RWPE2 (cell line): ENCODE measurements around the gene MXRA7.

Experiments used
- ATAC-seq: fragments of 200-7000 bp; cut with Tn5 transposase; 3 replicates; pipeline ENCODE4 v1.9.1; 2021; ENCODE audit warnings: low read depth
- DNase-seq: peaks from one replicate; pipeline ENCODE4 v3.0.0-alpha.2; 2020; ENCODE audit warnings: low spot score
- H3K27ac ChIP-seq: fragments of 450-650 bp; 2 replicates; pipeline ENCODE4 v1.5.1; 2017; ENCODE audit warnings: mild to moderate bottlenecking; ENCODE audit not compliant: poor library complexity, severe bottlenecking
- H3K27me3 ChIP-seq: fragments of 250-450 bp; sonication (Bioruptor Pico); 2 replicates; pipeline ENCODE4 v1.5.1; 2021; ENCODE audit warnings: mild to moderate bottlenecking, moderate library complexity; ENCODE audit not compliant: insufficient read depth, poor library complexity, severe bottlenecking
- H3K36me3 ChIP-seq: fragments of 250-450 bp; sonication (Bioruptor Pico); 2 replicates; pipeline ENCODE4 v1.5.1; 2020; ENCODE audit warnings: low read depth, mild to moderate bottlenecking, moderate library complexity
- H3K4me1 ChIP-seq: fragments of 250-450 bp; sonication (Bioruptor Pico); 2 replicates; pipeline ENCODE4 v1.5.1; 2021; ENCODE audit warnings: mild to moderate bottlenecking, moderate library complexity; ENCODE audit not compliant: insufficient read depth, poor library complexity, severe bottlenecking
- H3K4me3 ChIP-seq: fragments of 250-450 bp; sonication (Bioruptor Pico); 2 replicates; pipeline ENCODE4 v1.5.1; 2021; ENCODE audit warnings: mild to moderate bottlenecking, moderate library complexity; ENCODE audit not compliant: severe bottlenecking
- H3K9me3 ChIP-seq: fragments of 250-450 bp; sonication (Bioruptor Pico); 2 replicates; pipeline ENCODE4 v1.5.1; 2021; ENCODE audit warnings: mild to moderate bottlenecking, moderate library complexity; ENCODE audit not compliant: severe bottlenecking
- TF ChIP-seq, protein P1 (sequence below): fragments of 450-650 bp; IDR thresholded peaks from one replicate; pipeline ENCODE4 v1.5.1; 2017; ENCODE audit warnings: mild to moderate bottlenecking, moderate library complexity; ENCODE audit not compliant: poor library complexity, severe bottlenecking

Gene MXRA7

DNA sequence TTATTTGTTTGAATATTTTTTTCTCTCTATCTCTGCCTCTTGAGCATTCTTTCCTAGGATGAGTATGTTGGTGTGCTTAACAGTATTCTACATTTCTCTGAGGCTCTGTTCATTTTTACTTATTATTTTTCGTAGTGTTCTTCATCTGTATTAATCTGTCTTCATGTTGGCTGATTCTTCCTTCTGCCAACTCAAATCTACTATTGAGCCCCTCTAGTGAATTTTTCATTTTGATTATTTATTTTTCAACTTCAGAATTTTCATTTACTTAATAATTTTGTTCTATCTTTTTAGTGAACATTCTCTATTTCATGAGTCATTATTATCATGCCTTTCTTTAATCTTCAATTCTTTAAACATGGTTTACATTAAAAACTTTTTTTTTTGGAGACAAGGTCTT is 64.1 kb downstream of the MXRA7 start:
- peaks cover 13% of the 10 kb centered on the region for H3K4me1 ChIP-seq
- H3K27ac ChIP-seq: no peak overlapping the region
- TF ChIP-seq, protein P1, sequence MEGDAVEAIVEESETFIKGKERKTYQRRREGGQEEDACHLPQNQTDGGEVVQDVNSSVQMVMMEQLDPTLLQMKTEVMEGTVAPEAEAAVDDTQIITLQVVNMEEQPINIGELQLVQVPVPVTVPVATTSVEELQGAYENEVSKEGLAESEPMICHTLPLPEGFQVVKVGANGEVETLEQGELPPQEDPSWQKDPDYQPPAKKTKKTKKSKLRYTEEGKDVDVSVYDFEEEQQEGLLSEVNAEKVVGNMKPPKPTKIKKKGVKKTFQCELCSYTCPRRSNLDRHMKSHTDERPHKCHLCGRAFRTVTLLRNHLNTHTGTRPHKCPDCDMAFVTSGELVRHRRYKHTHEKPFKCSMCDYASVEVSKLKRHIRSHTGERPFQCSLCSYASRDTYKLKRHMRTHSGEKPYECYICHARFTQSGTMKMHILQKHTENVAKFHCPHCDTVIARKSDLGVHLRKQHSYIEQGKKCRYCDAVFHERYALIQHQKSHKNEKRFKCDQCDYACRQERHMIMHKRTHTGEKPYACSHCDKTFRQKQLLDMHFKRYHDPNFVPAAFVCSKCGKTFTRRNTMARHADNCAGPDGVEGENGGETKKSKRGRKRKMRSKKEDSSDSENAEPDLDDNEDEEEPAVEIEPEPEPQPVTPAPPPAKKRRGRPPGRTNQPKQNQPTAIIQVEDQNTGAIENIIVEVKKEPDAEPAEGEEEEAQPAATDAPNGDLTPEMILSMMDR: no peak
- DNase-seq (no peak), ATAC-seq (no peak)
- H3K9me3 ChIP-seq: no peaks in the 10 kb centered on the region
- H3K27me3 ChIP-seq: no peaks in the 10 kb centered on the region
- H3K4me3 ChIP-seq: no peak overlapping the region
- no peaks in the 10 kb centered on the region for H3K36me3 ChIP-seq

- H3K27ac ChIP-seq: no peak overlapping the region
- ATAC-seq (no peak), DNase-seq (no peak)
- H3K9me3 ChIP-seq: no peaks in the 10 kb centered on the region
- TF ChIP-seq, protein P1: no peak
- H3K36me3 ChIP-seq: no peaks in the 10 kb centered on the region
- H3K4me3 ChIP-seq: no peak overlapping the region
- no peaks in the 10 kb centered on the region for H3K27me3 ChIP-seq
- peaks cover 25% of the 10 kb centered on the region for H3K4me1 ChIP-seq
Measured at GRCh38 chr17:76645481-76645880, 65.3 kb downstream of the MXRA7 start.

GRCh38 chr17:76644995-76645394 is 65.8 kb downstream of the MXRA7 start:
- ATAC-seq: no peak

DNA sequence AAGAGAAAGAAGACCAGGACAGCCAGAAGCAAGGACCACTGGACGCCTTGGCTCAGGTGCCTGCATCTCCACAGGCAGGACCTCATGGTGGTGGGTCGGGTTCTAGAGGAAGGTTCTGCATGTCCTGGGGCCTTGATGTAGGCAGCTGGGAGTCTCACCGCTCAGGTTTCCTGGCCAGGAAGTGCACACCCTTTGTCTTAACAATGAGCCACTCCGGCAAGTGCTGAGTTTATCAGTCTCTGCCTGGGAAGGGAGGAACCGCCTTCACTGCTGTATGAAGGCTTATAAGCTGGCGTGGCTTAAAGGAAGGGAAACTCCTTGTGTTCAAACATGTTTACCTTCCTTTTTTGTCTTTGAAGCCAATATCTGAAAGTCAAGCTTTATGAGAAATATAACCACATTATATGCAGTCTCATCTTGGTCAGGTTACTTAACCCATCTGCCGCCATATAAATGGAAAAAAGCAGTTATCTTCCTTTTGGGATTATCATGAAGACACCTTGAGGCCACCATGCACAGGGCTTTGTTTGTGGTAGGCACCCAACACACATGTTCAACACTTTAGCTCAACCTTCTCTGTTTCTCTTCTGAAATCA is 67.1 kb downstream of the MXRA7 start, which contains the start of gene ST6GALNAC1:
Gene ST6GALNAC1, minus strand, starts transcription at position 205 of the 596 bp plus-strand sequence. Its CDS starts 119 bp downstream, at position 86.
- ATAC-seq: peak; percentile 74
- Histone ChIP-seq H3K27me3 (no peaks in the 10 kb centered on the region), H3K9me3 (no peaks in the 10 kb centered on the region), H3K4me1 (peaks cover 25% of the 10 kb centered on the region), H3K36me3 (no peaks in the 10 kb centered on the region), H3K27ac (no peak within 1 kb of the TSS), H3K4me3 (no peak within 1 kb of the TSS)
- TF ChIP-seq, protein P1: no peak
- no peak for DNase-seq

More at GRCh38 chr17:76644995-76645394, 65.8 kb downstream of the MXRA7 start:
- DNase-seq: no peak
- H3K36me3 ChIP-seq: no peaks in the 10 kb centered on the region
- H3K4me3 ChIP-seq: no peak overlapping the region
- H3K9me3 ChIP-seq: no peaks in the 10 kb centered on the region
- peaks cover 25% of the 10 kb centered on the region for H3K4me1 ChIP-seq
- H3K27me3 ChIP-seq: no peaks in the 10 kb centered on the region
- TF ChIP-seq, protein P1: no peak
- H3K27ac ChIP-seq: no peak overlapping the region

- Histone ChIP-seq H3K9me3 (no peaks in the 10 kb centered on the region), H3K4me1 (peaks cover 25% of the 10 kb centered on the region), H3K27ac (no peak overlapping the region), H3K36me3 (no peaks in the 10 kb centered on the region), H3K4me3 (no peak overlapping the region), H3K27me3 (no peaks in the 10 kb centered on the region)
- no peak for ATAC-seq
- TF ChIP-seq, protein P1: no peak
- no peak for DNase-seq
Measured at GRCh38 chr17:76642994-76643393, 67.8 kb downstream of the MXRA7 start.
